HepG2 (cell line): ENCODE measurements around the gene SLC6A6. TPM values are rescaled to one million over a fixed set of nuclear protein-coding genes. Genes with fewer than 3 reads are reported as not detected.

Experiments
- ELF3 ChIP-seq: IDR thresholded peaks from 2 replicates; pipeline ENCODE4 v1.6.1; 2016; ENCODE audit warnings: missing genetic modification reagents, missing compliant biosample characterization
- KLF16 ChIP-seq, 2 experiments: sonication (generic) in 1 of 2; formaldehyde crosslinking in 1 of 2; IDR thresholded peaks; 2 replicates each; pipeline versions ENCODE4 v1.6.1 to v1.8.0; 2016 to 2023; ENCODE audit warnings: missing genetic modification reagents in 2 of 2, missing compliant biosample characterization in 1 of 2
- TCF7 ChIP-seq: sonication (generic); IDR thresholded peaks from 2 replicates; pipeline ENCODE4 v1.6.1; 2016; ENCODE audit warnings: antibody characterized with exemption, low read depth
- ZNF749 ChIP-seq: sonication (generic); formaldehyde crosslinking; IDR thresholded peaks from 2 replicates; pipeline ENCODE4 v1.8.0; 2022; ENCODE audit warnings: mild to moderate bottlenecking, missing genetic modification reagents, moderate library complexity, borderline replicate concordance
- polyA plus RNA-seq, 8 experiments: library from polyadenylated mRNA; depleted of rRNA in 3 of 8; stranded (reverse) in 7 of 8; unstranded in 1 of 8; fragments of >200 nt; fragmentation: Illumina TruSeq in 4 of 8; extraction: Trizol in 4 of 8; gene quantifications; 2 replicates each; pipeline versions ENCODE4 v1.2.1 to v1.2.3, GENCODE V29; 2011 to 2016; ENCODE audit warnings: low read depth in 4 of 8, missing spikeins in 1 of 8, mixed read lengths in 1 of 8; ENCODE audit not compliant: insufficient read depth in 1 of 8
- total RNA-seq, 5 experiments: library from RNA; depleted of rRNA; stranded (reverse); fragments of >200 nt; fragmentation: Illumina TruSeq; extraction: Trizol; gene quantifications; 2 replicates each; pipeline ENCODE4 v1.2.3, GENCODE V29; 2016; ENCODE audit warnings: low read depth in 1 of 5
- TF ChIP-seq, protein P1 (sequence below): IDR thresholded peaks from 2 replicates; pipeline ENCODE4 v1.4.0; 2020; ENCODE audit warnings: mild to moderate bottlenecking, missing genetic modification reagents
- TF ChIP-seq, protein P2 (sequence below): sonication (generic); formaldehyde crosslinking; IDR thresholded peaks from 2 replicates; pipeline ENCODE4 v1.5.0; 2020; ENCODE audit warnings: missing genetic modification reagents
- TF ChIP-seq, protein P3 (sequence below): sonication (generic); formaldehyde crosslinking; IDR thresholded peaks from 2 replicates; pipeline ENCODE4 v1.5.0; 2020; ENCODE audit warnings: mild to moderate bottlenecking, missing genetic modification reagents
- TF ChIP-seq, protein P4 (sequence below): sonication (generic); formaldehyde crosslinking; IDR thresholded peaks from 2 replicates; pipeline ENCODE4 v1.4.0; 2020; ENCODE audit warnings: missing genetic modification reagents

Gene SLC6A6
- total and polyA plus RNA-seq, 2 of the 13 experiments (the other 11 are each of a cell fraction or from before 2014, with no cell fraction given), result 14.1 to 20.7 TPM

DNA sequence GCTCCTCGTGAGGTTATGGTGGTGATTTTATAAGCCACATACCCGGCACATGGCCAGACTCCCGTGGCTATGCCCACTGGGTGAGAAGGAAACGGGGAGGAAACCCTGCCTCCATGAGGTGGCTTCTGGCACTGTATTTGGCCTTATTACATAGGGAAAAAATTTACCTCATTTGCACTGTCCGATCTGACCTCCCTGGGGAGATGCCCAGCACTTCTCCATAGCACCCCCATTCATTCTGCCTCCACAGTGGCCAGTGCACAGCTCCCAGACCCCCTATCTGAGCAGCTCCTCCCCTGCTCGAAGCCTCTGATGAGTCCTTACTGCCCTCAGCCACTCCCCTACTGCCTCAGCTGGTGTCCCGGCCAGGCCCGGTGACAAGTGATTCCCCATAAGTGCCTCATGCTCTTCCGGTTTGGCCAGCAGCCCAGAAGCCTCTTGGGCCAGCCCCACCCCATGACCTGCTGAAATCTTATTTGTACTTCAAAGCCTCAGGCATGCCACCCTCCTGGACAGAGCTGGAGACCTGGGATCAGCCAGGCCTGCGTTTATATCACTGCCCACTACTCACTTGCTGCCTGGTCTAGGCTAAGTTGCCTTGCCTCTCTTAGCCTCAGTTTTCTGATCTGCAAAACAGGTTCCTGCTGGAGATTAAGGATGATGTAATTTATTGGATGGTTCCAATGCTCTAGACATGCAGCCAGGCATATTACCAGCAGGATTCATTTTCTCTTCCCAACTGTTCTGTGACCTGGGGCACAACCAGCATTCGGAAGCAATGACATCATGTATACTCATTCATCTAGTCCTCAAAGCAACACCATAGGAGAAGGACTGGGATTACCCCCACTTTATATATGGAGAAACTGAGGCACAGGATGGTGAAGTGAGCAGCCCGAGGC, 30.6 kb upstream of the SLC6A6 start (continued):
- TF ChIP-seq TCF7 (peak; percentile 27; the same call in 1 of the 2 replicates), KLF16 (CRISPR knock-in tag; IDR thresholded peaks at IDR 0.05) (no peak), ZNF749 (CRISPR knock-in tag) (no peak), ELF3 (CRISPR knock-in tag) (peak; percentile 33; the same call in 1 of the 2 replicates)
- TF ChIP-seq, protein P1, sequence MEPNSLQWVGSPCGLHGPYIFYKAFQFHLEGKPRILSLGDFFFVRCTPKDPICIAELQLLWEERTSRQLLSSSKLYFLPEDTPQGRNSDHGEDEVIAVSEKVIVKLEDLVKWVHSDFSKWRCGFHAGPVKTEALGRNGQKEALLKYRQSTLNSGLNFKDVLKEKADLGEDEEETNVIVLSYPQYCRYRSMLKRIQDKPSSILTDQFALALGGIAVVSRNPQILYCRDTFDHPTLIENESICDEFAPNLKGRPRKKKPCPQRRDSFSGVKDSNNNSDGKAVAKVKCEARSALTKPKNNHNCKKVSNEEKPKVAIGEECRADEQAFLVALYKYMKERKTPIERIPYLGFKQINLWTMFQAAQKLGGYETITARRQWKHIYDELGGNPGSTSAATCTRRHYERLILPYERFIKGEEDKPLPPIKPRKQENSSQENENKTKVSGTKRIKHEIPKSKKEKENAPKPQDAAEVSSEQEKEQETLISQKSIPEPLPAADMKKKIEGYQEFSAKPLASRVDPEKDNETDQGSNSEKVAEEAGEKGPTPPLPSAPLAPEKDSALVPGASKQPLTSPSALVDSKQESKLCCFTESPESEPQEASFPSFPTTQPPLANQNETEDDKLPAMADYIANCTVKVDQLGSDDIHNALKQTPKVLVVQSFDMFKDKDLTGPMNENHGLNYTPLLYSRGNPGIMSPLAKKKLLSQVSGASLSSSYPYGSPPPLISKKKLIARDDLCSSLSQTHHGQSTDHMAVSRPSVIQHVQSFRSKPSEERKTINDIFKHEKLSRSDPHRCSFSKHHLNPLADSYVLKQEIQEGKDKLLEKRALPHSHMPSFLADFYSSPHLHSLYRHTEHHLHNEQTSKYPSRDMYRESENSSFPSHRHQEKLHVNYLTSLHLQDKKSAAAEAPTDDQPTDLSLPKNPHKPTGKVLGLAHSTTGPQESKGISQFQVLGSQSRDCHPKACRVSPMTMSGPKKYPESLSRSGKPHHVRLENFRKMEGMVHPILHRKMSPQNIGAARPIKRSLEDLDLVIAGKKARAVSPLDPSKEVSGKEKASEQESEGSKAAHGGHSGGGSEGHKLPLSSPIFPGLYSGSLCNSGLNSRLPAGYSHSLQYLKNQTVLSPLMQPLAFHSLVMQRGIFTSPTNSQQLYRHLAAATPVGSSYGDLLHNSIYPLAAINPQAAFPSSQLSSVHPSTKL (CRISPR knock-in tag), result peak; percentile 33; the same call in 1 of the 2 replicates
- TF ChIP-seq, protein P2, sequence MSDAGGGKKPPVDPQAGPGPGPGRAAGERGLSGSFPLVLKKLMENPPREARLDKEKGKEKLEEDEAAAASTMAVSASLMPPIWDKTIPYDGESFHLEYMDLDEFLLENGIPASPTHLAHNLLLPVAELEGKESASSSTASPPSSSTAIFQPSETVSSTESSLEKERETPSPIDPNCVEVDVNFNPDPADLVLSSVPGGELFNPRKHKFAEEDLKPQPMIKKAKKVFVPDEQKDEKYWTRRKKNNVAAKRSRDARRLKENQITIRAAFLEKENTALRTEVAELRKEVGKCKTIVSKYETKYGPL (CRISPR knock-in tag), result no peak
- TF ChIP-seq, protein P3, sequence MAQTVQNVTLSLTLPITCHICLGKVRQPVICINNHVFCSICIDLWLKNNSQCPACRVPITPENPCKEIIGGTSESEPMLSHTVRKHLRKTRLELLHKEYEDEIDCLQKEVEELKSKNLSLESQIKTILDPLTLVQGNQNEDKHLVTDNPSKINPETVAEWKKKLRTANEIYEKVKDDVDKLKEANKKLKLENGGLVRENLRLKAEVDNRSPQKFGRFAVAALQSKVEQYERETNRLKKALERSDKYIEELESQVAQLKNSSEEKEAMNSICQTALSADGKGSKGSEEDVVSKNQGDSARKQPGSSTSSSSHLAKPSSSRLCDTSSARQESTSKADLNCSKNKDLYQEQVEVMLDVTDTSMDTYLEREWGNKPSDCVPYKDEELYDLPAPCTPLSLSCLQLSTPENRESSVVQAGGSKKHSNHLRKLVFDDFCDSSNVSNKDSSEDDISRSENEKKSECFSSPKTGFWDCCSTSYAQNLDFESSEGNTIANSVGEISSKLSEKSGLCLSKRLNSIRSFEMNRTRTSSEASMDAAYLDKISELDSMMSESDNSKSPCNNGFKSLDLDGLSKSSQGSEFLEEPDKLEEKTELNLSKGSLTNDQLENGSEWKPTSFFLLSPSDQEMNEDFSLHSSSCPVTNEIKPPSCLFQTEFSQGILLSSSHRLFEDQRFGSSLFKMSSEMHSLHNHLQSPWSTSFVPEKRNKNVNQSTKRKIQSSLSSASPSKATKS (CRISPR knock-in tag), result no peak
- TF ChIP-seq, protein P4, sequence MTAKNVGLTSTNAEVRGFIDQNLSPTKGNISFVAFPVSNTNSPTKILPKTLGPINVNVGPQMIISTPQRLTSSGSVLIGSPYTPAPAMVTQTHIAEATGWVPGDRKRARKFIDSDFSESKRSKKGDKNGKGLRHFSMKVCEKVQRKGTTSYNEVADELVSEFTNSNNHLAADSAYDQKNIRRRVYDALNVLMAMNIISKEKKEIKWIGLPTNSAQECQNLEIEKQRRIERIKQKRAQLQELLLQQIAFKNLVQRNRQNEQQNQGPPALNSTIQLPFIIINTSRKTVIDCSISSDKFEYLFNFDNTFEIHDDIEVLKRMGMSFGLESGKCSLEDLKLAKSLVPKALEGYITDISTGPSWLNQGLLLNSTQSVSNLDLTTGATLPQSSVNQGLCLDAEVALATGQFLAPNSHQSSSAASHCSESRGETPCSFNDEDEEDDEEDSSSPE (CRISPR knock-in tag), result no peak
- TF ChIP-seq, all 625 proteins: peak for 15
